NCI-H2171 (cell line): ENCODE data around the gene PRAMEF20.

Experiments used
- DNase-seq: peaks from one replicate; lab custom pipeline; 2025; lab: John Stamatoyannopoulos, UW

Gene PRAMEF20

DNA sequence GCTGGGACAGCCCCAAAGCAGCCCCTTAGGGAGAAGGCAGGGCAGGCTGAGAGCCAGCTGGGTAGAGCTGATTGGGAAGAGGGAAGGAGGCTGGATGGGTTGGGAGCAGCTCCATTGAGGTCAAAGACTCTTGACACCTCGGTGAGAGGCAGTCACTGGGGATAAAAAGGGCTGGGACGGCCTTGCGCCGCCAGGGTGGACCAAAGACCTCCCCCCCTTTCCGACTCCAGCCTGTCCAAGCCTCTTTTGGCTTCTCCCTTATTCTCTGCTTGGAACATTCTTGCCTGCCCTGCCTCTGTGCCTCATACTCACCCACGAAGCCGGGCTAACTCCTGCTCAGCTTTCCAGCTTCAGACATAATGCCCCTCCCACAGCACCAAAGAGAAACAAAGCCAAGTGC lies 52.4 kb downstream of the PRAMEF20 start:
- no peak for DNase-seq

DNA sequence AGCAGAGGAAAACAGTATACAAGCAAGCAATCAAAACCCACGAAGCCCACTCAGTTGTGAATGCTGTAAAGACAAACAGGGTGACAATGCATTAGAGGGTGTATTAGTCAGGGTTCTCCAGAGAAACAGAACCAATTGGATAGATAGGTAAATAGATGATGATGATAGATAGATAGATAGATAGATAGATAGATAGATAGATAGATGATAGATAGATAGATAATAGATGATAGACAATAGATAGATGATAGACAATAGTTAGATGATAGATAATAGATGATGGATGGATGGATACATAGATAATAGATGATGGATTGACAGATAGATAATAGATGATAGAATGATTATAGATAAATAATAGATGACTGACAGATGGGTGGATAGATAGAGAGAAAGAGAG lies 55.3 kb downstream of the PRAMEF20 start:
- no peak for DNase-seq

DNA sequence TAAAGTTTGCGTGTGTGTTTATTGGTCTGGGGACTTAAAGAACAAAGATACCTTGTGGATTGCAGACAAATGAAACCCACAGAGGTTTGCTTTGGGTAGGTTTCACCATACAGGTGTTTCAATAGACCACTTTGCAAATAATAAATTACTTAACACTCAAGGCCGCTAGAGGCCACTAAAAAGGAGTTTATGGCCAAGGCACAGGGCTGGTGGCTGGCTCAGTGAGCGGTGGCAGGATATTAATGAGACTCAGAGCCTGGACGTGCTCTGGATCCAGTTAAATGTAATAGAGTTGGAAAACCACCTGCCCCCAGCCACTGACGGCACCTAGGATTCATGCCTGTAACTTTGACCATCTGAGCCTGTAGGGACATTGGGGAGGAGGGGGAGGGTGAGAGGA lies 59.1 kb downstream of the PRAMEF20 start:
- DNase-seq: no peak
